ENCODE measurements around the gene TTLL11. TPM values are rescaled to one million over a fixed set of nuclear protein-coding genes. Genes with fewer than 3 reads are reported as not detected.

The TTLL11 gene
- total RNA-seq, 1 experiment from 2014 or later, result 2.3 TPM

- POLR2A ChIA-PET (ENCODE audit: unreplicated experiment), result no interaction called here
Measured at GRCh38 chr9:121942313-121942712, 150.8 kb downstream of the TTLL11 start.

GRCh38 chr9:121939643-121940042, 153.5 kb downstream of the TTLL11 start:
- Histone ChIP-seq H3K36me3 (ENCODE audit: low read depth) (no peaks in the 10 kb centered on the region), H3K79me2 (ENCODE audit: low read depth) (no peaks in the 10 kb centered on the region), H3K27ac (no peak overlapping the region), H3K9me2 (ENCODE audit: insufficient read depth) (no peaks in the 10 kb centered on the region), H4K20me1 (ENCODE audit: insufficient read depth) (no peaks in the 10 kb centered on the region), H3K4me1 (replicated peaks; ENCODE audit: insufficient read depth) (peaks cover 12% of the 10 kb centered on the region), H3K4me3 (no peak overlapping the region), H3K4me2 (no peak overlapping the region), H2AFZ (no peak overlapping the region), H3K9me3 (ENCODE audit: insufficient read depth, low read depth) (no peaks in the 10 kb centered on the region), H3F3A (ENCODE audit: insufficient read depth, low read depth) (peaks cover 10% of the 10 kb centered on the region), H3K27me3 (ENCODE audit: insufficient read depth, low read depth) (no peaks in the 10 kb centered on the region)
- no peak for TF ChIP-seq CTCF (conservative IDR thresholded peaks at IDR 0.05)
- TF ChIP-seq EZH2 (IDR thresholded peaks at IDR 0.05; ENCODE audit: low read depth), result no peak
- CTCF ChIA-PET, result no interaction called here
- BruUV-seq (replicated peaks), result no TSS peak
- DNase-seq, result no peak
- POLR2A ChIA-PET (ENCODE audit: unreplicated experiment), result interaction anchor here (0.6 kb wide), 1 partner anchor 1001 kb away, joined by 3 read pairs; no protein-coding TSS in a partner anchor
- intact Hi-C loops (cut with micrococcal nuclease; ENCODE audit: unreplicated experiment), result no loop called here

More at GRCh38 chr9:121942313-121942712, 150.8 kb downstream of the TTLL11 start:
- intact Hi-C loops (cut with micrococcal nuclease; ENCODE audit: unreplicated experiment), result no loop called here
- no TSS peak for BruUV-seq (replicated peaks)
- Histone ChIP-seq H3K79me2 (ENCODE audit: low read depth) (no peaks in the 10 kb centered on the region), H3K9me3 (ENCODE audit: insufficient read depth, low read depth) (no peaks in the 10 kb centered on the region), H3K36me3 (ENCODE audit: low read depth) (no peaks in the 10 kb centered on the region), H3K27ac (no peak overlapping the region), H3K27me3 (ENCODE audit: insufficient read depth, low read depth) (no peaks in the 10 kb centered on the region), H3K4me2 (no peak overlapping the region), H3K4me1 (replicated peaks; ENCODE audit: insufficient read depth) (peaks cover 31% of the 10 kb centered on the region), H4K20me1 (ENCODE audit: insufficient read depth) (no peaks in the 10 kb centered on the region), H3K4me3 (no peak overlapping the region), H2AFZ (no peak overlapping the region), H3K9me2 (ENCODE audit: insufficient read depth) (no peaks in the 10 kb centered on the region), H3F3A (ENCODE audit: insufficient read depth, low read depth) (peaks cover 21% of the 10 kb centered on the region)
- no peak for TF ChIP-seq EZH2 (IDR thresholded peaks at IDR 0.05; ENCODE audit: low read depth)
- no peak for TF ChIP-seq CTCF (conservative IDR thresholded peaks at IDR 0.05)
- no peak for DNase-seq
- CTCF ChIA-PET, result interaction anchor here (0.7 kb wide), 1 partner anchor 268 kb away, joined by 3 read pairs; no protein-coding TSS in a partner anchor

GRCh38 chr9:121938621-121939020, 154.5 kb downstream of the TTLL11 start:
- H4K20me1 ChIP-seq (ENCODE audit: insufficient read depth), result no peaks in the 10 kb centered on the region
- H3K36me3 ChIP-seq (ENCODE audit: low read depth), result no peaks in the 10 kb centered on the region
- H2AFZ ChIP-seq, result no peak overlapping the region
- no peak overlapping the region for H3K27ac ChIP-seq
- ChIA-PET POLR2A (ENCODE audit: unreplicated experiment) (no interaction called here), CTCF (no interaction called here)
- TF ChIP-seq EZH2 (IDR thresholded peaks at IDR 0.05; ENCODE audit: low read depth), result no peak
- no peak for TF ChIP-seq CTCF (conservative IDR thresholded peaks at IDR 0.05)
- peaks cover 2% of the 10 kb centered on the region for H3K4me1 ChIP-seq (replicated peaks; ENCODE audit: insufficient read depth)
- peaks cover 1% of the 10 kb centered on the region; the same call in 1 of the 2 replicates for H3F3A ChIP-seq (ENCODE audit: insufficient read depth, low read depth)
- intact Hi-C loops (cut with micrococcal nuclease; ENCODE audit: unreplicated experiment), result no loop called here
- no peaks in the 10 kb centered on the region for H3K27me3 ChIP-seq (ENCODE audit: insufficient read depth, low read depth)
- no peak overlapping the region for H3K4me3 ChIP-seq
- H3K79me2 ChIP-seq (ENCODE audit: low read depth), result no peaks in the 10 kb centered on the region
- H3K9me3 ChIP-seq (ENCODE audit: insufficient read depth, low read depth), result no peaks in the 10 kb centered on the region
- DNase-seq, result no peak
- no peak overlapping the region for H3K4me2 ChIP-seq
- no TSS peak for BruUV-seq (replicated peaks)
- H3K9me2 ChIP-seq (ENCODE audit: insufficient read depth), result no peaks in the 10 kb centered on the region

All from PC-9 (cell line).